Thoracic aorta (tissue), 2 donors: ENCODE data around the gene B4GALT2. TPM values are rescaled to one million over a fixed set of nuclear protein-coding genes. Genes with fewer than 3 reads are reported as not detected.

Source experiments
- ATAC-seq: fragments of 150-250 bp; one replicate; pipeline ENCODE4 v1.8.0; 2017; ENCODE audit warnings: low read depth; ENCODE audit not compliant: insufficient number of reproducible peaks, low FRiP score
- DNase-seq: peaks from one replicate; pipeline ENCODE4 v3.0.0-alpha.2; 2020; ENCODE audit warnings: low spot score
- H3K27ac ChIP-seq, 2 donors: fragments of 200-600 bp; sonication (generic); 1 replicate in 1 of 2; 2 replicates in 1 of 2; pipeline ENCODE4 v1.5.1; 2016; ENCODE audit warnings: mild to moderate bottlenecking in 2 of 2, moderate library complexity in 2 of 2
- H3K27me3 ChIP-seq: fragments of 200-600 bp; sonication (generic); replicated peaks from 2 replicates; pipeline ENCODE4 v1.6.0; 2016; ENCODE audit warnings: mild to moderate bottlenecking; ENCODE audit not compliant: insufficient read depth
- H3K36me3 ChIP-seq: fragments of 200-600 bp; sonication (generic); one replicate; pipeline ENCODE4 v1.5.1; 2016
- H3K4me1 ChIP-seq, 2 donors: fragments of 200-600 bp; sonication (generic); 1 replicate in 1 of 2; 2 replicates in 1 of 2; pipeline versions ENCODE4 v1.5.1 to v1.6.0; 2016; ENCODE audit warnings: low read depth in 2 of 2, mild to moderate bottlenecking in 1 of 2; ENCODE audit not compliant: control insufficient read depth in 1 of 2
- H3K4me3 ChIP-seq: fragments of 200-600 bp; sonication (generic); 2 replicates; pipeline ENCODE4 v1.5.1; 2016; ENCODE audit warnings: mild to moderate bottlenecking
- H3K9me3 ChIP-seq: fragments of 200-600 bp; sonication (generic); 2 replicates; pipeline ENCODE4 v1.5.1; 2016
- total RNA-seq, 2 donors: library from RNA; depleted of rRNA; stranded (reverse); fragments of >200 nt; gene quantifications; one replicate each; pipeline versions ENCODE4 v1.1.0 to v1.2.3, GENCODE V29; 2016
- TF ChIP-seq, protein P1 (sequence below): fragments of 200-600 bp; sonication (generic); IDR thresholded peaks from one replicate; pipeline ENCODE4 v1.5.1; 2019; ENCODE audit warnings: antibody characterized with exemption

The B4GALT2 gene
- total RNA-seq, 2 donors from 2014 or later: 34.8 to 51.6 TPM

DNA sequence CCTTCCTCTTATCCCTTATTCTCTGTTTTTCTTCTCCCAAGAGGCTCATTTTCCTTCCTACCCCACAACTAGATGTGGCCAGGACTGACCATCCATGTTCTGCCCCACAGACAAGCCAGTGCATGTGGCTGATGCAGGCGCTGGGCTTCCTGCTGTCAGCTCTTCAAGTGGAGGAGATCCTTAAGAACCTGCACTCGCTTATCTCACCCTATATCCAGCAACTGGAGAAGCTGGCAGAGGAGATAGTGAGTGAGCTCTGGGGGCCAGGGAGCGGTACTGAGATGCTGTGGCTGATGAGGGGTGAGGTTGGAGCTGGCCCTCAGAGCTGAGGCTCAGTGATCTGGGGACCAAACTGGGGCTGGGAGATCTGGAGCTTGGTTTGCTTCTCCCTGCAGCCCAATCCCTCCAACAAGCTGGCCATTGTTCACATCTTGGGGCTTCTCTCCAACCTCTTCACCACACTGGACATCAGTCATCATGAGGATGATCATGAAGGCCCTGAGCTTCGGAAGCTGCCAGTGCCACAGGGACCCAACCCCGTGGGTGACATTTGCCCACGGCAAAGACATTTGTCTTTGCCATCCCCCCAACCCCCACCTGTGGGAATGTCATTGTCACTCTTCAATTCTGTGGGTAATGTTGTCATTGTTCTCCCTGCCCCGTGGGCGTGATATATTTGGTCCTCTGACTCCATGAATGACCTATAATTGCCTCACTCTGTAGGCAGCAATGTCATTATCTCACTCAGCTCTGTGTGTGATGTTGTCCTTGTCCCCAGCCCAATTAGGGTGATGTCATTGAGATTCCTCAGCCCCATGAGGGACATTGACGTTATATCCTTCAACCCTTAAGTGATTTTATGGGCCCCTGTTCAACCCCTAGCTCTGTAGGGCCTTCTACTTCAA lies 20.4 kb upstream of the B4GALT2 start:
- ATAC-seq: no peak

DNA sequence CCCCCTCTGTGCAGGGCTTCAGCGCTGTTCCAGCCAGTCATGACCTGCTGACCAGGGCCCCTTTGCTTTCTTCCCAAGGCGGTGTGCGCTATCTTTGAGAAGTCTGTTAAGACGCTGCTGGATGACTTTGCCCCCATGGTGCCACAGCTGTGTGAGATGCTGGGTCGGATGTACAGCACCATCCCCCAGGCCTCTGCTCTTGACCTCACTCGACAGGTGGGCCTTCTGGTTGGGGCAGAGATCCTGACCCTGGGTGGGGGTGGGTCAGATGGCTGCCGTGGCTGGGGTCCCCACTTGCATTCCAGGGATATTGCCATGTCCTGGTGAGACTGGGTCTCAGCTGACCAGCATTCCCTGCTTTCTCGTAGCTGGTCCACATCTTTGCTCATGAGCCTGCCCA lies 18.2 kb upstream of the B4GALT2 start:
- no peak for ATAC-seq
- H3K36me3 ChIP-seq: peaks cover 54% of the 10 kb centered on the region
- TF ChIP-seq, protein P1, sequence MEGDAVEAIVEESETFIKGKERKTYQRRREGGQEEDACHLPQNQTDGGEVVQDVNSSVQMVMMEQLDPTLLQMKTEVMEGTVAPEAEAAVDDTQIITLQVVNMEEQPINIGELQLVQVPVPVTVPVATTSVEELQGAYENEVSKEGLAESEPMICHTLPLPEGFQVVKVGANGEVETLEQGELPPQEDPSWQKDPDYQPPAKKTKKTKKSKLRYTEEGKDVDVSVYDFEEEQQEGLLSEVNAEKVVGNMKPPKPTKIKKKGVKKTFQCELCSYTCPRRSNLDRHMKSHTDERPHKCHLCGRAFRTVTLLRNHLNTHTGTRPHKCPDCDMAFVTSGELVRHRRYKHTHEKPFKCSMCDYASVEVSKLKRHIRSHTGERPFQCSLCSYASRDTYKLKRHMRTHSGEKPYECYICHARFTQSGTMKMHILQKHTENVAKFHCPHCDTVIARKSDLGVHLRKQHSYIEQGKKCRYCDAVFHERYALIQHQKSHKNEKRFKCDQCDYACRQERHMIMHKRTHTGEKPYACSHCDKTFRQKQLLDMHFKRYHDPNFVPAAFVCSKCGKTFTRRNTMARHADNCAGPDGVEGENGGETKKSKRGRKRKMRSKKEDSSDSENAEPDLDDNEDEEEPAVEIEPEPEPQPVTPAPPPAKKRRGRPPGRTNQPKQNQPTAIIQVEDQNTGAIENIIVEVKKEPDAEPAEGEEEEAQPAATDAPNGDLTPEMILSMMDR: no peak
- no peaks in the 10 kb centered on the region for H3K4me1 ChIP-seq
- no peak for DNase-seq
- no peaks in the 10 kb centered on the region for H3K27me3 ChIP-seq
- H3K27ac ChIP-seq: no peak overlapping the region
- H3K4me3 ChIP-seq: no peak overlapping the region
- no peaks in the 10 kb centered on the region for H3K9me3 ChIP-seq

More for the DNA sequence above, 20.4 kb upstream of the B4GALT2 start:
- Histone ChIP-seq H3K4me3 (no peak overlapping the region), H3K9me3 (no peaks in the 10 kb centered on the region), H3K36me3 (peaks cover 47% of the 10 kb centered on the region), H3K27ac (no peak overlapping the region), H3K4me1 (no peaks in the 10 kb centered on the region), H3K27me3 (no peaks in the 10 kb centered on the region)
- DNase-seq: no peak
- TF ChIP-seq, protein P1: no peak

DNA sequence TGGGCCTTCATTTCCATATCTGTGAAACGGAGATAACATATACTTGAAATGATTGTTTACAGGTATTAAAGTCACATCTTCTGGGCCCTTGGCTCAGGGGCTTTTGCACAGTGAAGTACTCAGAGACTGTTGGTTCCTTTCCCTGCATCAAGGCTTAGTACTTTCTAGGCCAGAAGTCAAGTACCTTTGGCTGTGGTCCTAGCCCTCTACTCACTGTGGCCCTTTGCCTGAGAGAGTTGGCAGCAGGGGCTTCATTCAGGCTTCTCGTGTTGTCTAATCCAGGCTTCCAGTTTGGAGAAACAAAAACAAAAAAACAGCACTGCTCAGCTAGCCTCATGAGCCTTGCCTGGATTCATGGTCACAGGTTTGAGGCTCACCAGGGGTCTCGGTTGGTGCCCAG lies 17.3 kb upstream of the B4GALT2 start:
- Histone ChIP-seq H3K4me3 (no peak overlapping the region), H3K36me3 (peaks cover 51% of the 10 kb centered on the region), H3K4me1 (no peaks in the 10 kb centered on the region), H3K9me3 (no peaks in the 10 kb centered on the region), H3K27ac (no peak overlapping the region), H3K27me3 (no peaks in the 10 kb centered on the region)
- ATAC-seq: no peak
- DNase-seq: no peak
- TF ChIP-seq, protein P1: no peak

DNA sequence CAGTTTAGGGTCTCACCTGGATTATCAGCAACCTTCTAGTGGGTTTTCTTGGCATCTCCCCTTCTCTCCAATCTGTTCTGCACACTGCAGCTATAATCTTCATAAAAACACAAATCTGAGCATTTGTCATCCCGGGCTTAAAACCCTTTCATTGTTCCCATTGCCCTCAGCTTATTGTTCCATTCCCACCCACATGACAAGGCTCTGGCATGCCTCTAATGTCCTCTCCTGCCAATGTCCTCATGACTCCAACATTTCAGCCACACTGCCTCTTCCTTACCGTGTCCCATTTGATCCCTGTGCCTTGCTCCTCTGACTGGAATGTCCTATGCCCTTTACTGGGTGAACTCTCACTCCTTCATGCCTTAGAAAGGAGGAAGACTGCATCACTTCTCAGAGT lies 16.7 kb upstream of the B4GALT2 start:
- H3K4me1 ChIP-seq: no peaks in the 10 kb centered on the region

DNA sequence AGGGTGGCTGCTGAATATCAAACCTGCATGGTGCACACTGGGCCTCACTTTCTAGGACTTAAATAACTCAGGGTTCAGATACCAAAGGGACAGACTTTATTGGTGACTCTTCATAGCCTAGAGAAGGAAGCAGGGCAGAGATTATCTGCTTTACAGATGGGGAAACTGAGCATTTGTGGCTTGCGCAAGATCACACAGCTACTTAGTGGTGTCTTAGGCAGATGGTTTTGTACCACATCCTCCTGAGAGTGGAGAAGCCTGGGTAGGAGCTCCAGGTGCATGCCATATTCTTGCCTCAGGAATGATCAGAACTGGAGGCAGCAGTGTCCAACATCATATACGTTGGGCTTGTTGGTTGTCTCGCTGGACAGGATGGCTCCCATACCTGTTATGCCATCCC lies 16.0 kb upstream of the B4GALT2 start:
- H3K27ac ChIP-seq: no peak overlapping the region
- no peak overlapping the region for H3K4me3 ChIP-seq
- H3K36me3 ChIP-seq: peaks cover 48% of the 10 kb centered on the region
- no peak for DNase-seq
- TF ChIP-seq, protein P1: no peak
- no peak for ATAC-seq
- H3K9me3 ChIP-seq: no peaks in the 10 kb centered on the region
- no peaks in the 10 kb centered on the region for H3K4me1 ChIP-seq
- H3K27me3 ChIP-seq: no peaks in the 10 kb centered on the region

More for the DNA sequence above, 16.7 kb upstream of the B4GALT2 start:
- Histone ChIP-seq H3K9me3 (no peaks in the 10 kb centered on the region), H3K4me3 (no peak overlapping the region), H3K27ac (no peak overlapping the region), H3K27me3 (no peaks in the 10 kb centered on the region), H3K36me3 (peaks cover 51% of the 10 kb centered on the region)
- ATAC-seq (no peak), DNase-seq (no peak)
- TF ChIP-seq, protein P1: no peak
